Measurements from ENCODE around the gene POU3F3.

DNA sequence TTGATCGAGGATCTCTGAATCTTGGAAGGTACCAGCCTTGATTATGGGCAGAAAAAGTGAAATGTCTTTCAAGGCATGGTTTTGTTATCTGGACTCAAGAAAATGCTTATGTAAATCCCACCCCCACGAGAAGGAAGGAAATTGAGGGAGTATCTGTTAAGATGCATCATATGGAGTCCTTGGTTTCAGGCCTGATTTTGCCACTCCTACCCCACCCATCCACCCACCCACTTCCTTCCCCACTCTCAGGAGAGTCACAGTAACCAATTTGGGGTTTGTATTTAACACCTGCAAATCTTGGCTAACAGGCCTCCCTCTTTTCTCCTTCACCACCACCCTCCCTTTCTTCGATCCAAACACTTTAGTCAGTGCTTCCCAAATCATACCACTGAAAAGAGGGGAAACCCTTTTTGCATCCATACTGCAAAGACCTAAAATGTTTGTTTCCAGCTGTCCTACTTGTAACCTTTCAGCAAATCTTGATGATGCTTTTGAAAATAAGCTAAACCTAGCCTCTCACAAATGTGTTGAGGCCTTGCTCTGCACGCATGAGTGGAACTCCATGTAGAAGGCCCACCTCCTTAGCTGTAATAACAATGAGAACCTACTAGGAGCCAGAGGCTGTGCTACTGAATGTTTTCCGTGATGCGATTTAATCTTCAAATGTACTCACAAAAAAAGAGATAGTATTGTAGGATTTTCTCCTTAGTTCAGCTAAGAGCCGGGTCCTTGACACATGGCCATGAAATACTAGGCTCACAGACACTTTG lies 34.8 kb downstream of the POU3F3 start:
- TF ChIP-seq TAF1 (IDR thresholded peaks at IDR 0.05; ENCODE audit: borderline replicate concordance, low read depth, low read length) (no peak), POLR2A (IDR thresholded peaks at IDR 0.05; ENCODE audit: low read depth, low read length) (no peak), POLR2AphosphoS5 (IDR thresholded peaks at IDR 0.05; ENCODE audit: low read depth, low read length) (no peak)

Data from GM12892 (cell line).